NCI-H1436 (cell line): ENCODE measurements around the gene TEX19.
A peak's percentile ranks its signal among the peaks of the same experiment; 100 is the strongest.
"Not testable (repeated sequence)": the region's sequence is repeated elsewhere in the genome, so short reads cannot be mapped to it uniquely, and the experiment has no call there.

Experiments used
- DNase-seq: peaks from one replicate; lab custom pipeline; 2025; lab: John Stamatoyannopoulos, UW

Gene TEX19

DNA sequence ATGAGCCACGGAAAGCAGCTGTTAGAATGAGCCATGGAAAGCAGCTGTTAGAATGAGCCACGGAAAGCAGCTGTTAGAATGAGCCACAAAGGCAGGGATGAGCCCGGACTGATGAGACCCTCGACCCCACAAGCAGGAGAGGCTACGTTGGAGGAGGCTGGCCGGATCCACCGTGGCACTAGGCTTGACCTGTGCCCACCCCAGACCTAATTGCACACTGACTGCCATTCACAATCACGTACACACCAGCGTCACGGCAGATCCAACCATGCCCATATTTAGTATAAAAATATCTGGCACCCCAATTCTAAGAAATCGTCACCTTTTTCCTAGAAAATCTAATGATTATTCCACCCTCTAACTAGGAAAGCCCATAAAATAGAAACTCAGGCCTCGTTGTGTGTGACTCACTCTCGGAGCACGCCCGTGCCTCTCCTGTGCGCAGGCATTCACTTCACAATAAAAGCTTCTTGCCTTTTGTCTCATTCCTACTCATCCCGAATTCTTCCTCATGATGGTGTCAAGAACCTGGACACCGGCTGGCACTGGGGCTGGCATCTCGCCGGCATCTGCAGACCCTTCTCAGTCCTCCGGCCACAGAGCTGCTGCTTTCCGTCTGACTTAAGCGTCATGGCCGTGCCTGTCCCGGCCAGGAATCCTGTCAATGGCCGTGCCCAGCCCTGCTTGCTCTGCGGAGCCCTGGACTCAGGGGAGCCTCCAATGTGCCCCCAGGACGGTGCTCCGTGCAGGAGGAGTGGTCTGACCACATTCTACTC, 20.0 kb upstream of the TEX19 start:
- DNase-seq, result no peak

GRCh38 chr17:82339634-82340580, 19.1 kb upstream of the TEX19 start:
- no peak for DNase-seq

DNA sequence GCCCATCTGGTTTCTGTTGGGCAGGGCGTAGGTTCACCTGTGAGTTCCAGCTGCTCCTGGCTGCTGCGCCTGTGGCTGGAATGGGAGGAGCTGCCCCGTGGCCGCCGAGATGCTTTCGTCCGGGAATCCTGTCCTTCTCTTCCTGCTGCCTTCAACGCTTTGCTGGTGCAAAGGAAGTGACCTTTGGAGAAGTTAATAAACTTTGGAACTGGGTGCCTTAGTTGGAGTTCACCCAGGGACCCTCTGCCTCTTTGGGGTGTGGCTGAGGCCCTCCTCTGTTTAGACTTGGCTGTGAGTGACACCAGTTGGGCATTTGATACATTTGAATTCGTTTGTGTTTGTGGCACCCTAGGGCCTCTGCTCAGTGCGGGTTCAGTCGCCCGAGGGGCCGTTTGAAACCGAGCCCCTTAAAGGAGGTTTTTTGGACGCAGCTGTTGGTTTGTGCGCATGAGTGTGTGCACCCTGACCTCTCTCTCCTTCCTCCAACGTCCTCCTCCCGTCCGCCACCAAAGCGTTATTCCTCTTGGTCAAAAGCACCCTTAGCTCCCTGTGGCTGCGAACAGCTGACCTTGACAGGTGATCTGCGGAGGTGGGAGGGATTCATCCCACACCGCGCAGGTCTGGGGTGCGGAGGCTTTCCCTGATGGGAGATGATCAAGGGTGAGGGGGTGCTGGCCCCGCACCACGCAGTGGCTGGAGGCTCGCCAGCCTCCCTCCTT, 16.5 kb upstream of the TEX19 start:
- DNase-seq, result no peak

DNA sequence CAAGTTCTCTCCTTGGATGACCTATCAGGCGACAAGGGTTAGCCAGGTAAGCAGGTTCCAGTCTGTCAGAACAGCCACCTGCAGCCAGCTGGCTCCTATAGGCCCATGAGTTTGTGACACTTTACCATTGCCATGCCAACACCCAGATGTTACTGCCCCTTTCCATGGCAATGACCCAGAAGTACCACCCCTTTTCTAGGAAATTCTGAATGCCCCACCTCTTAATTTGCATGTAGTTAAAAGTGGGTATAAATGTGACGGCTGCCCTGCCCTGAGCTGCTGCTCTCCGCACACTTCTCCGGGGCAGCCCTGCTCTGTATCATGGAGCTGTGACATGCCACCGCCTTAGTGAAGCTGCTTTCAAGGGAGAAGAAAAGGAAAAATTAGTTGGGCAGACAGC, 15.5 kb upstream of the TEX19 start:
- DNase-seq, result no peak

DNA sequence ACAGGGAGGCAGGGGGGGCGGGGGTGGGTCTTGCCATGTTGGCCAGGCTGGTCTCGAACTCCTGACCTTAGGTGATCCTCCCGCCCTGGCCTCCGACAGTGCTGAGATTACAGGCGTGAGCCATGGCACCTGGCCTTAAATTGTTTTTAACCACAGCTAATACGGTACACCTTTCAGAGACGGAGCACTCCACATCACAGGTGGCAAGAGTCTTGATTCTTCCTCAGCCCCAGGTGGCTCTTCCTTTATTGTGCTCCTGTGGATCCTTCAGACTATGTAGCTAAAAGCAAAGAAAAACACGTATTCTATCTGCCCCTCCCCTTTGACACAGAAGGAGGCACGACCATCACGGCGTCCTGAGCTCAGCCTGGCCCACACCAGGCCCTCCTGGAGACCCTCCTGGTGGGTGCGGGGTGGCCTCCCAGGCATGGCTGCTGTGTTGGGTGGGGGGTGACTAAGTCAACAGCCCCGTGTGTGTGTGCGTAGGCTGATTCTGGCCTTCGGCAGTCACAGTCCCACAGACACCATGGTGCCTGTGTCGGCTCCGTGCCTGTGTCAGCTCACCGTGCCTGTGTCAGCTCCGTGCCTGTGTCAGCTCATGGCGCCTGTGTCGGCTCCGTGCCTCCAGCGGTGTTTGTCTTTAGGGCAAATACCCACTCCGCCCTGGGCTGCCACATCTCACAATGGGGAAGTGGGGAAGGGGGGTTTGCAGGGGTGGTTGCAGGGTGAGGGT, 14.7 kb upstream of the TEX19 start:
- DNase-seq, result no peak

- DNase-seq, result no peak
These were observed 13.7 kb upstream of the TEX19 start for GRCh38 chr17:82345151-82345976.

DNA sequence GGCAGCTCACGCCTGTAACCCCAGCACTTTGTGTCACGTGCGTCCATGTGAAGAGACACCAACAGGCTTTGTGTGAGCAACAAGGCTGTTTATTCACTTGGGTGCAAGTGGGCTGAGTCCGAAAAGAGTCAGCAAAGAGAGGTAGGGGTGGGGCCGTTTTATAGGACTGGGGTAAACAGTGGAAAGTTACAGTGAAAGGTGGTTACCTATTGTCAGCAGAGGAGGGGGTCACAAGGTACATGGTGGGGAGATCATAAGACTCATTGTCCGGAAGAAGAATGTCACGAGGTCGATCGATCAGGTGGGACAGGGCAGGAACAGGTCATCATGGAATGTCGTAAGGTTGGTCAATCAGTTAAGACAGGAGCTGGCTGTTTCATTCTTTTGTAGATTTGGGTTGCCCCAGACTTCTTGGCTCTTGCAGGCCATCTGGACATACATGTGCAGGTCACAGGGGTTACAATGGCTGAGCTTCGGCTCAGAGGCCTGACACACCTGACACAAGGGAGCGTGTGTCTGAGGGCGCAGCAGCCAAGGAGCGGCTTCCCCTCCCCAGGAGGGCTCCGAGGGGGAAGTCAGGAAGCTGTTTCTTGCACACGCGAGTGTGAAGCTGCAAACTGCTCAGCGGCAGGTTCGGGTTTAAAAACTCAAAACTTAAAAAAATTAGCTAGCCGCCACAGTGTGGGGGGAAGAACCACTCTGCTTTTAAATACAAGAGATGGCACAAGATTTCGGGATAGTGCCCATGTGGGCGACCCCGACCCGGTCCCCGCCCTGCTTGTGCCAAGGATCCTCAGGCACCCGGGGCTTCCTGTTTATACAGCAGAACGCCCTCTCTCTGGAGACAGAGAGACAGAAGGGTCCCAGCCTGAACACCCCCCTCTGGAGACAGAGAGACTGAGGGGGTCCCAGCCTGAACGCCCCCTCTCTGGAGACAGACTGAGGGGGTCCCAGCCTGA, 12.4 kb upstream of the TEX19 start:
- no peak for DNase-seq

GRCh38 chr17:82347994-82348393, 11.1 kb upstream of the TEX19 start:
- not testable (repeated sequence) for DNase-seq

- DNase-seq, result no peak
These were observed 10.6 kb upstream of the TEX19 start for GRCh38 chr17:82348434-82348833.

- DNase-seq, result no peak
These were observed 10.2 kb upstream of the TEX19 start for GRCh38 chr17:82348866-82349265.

GRCh38 chr17:82349287-82349701, 9.8 kb upstream of the TEX19 start:
- DNase-seq, result no peak

DNA sequence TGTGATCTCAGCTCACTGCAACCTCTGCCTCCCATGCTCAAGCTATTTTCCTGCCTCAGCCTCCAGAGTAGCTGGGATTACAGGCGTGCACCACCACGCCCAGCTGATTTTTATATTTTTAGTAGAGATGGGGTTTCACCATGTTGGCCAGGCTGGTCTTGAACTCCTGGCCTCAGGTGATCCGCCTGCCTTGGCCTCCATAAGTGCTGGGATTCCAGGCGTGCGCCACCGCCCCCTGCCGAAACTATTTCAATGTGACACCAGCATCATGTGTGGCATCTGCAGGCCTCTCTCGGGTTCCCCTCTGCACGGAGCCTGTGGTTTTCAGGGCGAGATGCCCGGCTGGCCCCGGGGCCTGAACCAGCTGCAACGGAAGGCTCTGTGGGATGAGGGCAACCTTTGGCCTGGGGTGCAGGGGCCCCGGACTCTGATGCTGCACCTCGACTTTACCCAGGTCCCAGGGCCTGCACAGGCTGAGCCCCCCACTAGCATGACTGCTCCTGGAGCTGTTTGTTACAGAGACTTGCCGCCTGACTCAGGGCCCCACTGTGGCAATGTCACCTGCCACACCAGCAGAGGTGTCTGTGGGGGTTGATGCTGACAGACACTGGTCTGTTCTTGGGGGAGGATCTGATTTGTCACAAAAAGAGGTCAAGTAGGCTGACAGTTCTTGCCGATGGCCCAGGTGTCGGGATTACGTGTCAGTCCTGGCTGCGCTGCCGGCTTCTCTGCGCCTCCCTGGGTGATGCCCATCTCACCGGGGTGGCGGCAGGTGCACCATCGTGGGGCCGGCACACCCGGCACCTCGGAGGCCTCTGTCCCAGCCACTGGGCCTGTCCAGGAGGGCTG, 8.6 kb upstream of the TEX19 start:
- no peak for DNase-seq

DNA sequence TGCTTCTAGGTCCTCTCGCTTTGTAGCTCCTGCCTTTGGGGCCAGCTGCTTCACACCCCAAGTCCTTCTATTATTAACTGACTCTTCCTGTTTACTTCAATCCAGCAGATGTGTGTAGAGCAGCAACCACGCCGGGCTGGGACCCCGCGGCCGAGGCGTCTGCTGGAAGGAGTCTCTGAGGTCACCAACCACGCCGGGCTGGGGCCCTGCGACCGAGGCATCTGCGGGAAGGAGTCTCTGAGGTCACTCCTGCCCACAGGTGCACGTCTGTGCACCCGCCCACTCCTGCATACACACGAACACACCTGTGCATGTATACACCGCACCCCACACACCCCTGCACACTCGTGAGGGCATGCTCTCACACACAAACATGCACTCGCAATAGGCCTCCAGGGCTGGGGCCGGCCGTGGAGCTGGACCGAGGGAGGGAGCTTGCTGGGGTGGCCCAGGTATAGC, 7.8 kb upstream of the TEX19 start:
- DNase-seq, result no peak

DNA sequence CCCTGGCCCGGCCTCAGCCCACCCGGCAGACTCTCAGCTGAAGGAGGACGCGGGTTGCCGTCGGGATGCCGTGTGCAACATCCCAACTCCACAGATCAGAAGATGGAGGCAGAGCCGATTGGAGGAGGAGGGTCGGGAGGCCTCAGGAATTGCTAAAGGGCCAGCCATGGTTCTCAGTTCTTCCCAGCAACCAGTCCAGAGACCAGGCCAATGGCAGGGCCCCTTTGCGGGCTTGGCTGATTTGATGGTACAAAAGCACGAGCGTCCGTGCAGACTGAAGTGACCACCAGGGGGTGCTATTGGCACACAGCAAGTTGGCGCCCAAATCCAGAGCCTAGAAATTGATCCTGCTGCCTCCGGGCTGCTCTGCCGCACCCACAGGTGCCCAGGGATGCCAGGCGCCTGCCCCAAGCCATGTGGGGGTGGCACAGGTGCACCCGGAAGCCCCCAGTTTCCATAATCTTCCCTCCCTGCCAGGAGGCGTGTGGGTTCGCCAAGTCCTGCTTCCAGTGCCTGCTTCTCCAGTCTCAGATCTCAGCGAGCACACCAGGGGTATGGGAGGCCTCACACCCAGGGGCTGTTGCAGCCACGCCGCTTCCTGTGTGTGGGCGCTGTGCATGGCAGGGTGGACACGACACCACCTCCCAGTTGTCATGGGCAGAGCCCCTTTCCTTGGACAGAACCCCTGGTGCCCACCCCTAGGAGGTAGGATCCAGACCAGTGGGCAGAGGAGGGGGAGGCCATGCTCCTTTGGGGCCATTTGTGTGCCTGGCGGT, 7.1 kb upstream of the TEX19 start:
- DNase-seq, result peak; percentile 93

DNA sequence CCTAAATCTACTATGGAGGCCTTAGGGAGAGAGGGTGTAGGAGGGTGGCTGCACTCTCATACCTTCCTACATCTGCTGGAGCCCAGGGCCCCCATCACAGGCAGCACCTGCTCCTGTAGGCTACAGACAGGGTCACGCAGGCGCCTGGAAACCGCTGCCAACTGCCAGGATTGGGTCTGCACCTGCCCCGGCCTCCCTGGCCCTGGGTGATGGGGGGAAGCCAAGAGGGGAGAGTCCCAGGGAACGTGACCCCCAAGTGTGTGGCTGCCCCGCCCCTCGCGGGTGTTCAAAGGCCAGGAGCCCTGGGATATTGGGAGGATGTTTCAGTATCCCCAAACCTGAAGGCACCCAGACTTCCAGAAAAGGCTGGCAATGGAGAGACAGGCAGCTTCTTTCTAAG, 5.6 kb upstream of the TEX19 start:
- DNase-seq, result no peak

DNA sequence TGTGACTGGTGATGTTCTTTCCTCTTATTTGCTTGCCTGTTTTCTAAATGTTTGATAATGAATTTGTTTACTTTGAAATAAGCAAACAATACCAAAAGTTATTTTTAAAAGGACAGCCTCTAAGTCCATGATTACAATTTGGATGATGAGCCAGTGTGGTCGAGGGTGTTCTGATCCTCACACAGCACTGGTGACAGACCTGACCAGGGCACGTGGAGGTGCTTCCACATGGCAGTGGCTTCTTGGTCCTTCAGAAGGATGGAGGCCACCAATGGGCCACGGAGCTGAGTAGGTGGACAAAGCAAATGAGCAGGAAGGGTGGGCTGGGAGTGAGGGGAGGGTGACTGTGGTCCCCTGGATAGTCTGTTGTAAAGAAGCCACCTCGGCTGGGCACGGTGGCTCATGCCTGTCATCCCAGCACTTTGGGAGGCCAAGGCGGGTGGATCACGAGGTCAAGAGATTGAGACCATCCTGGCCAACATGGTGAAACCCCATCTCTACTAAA, 4.2 kb upstream of the TEX19 start:
- DNase-seq, result no peak

DNA sequence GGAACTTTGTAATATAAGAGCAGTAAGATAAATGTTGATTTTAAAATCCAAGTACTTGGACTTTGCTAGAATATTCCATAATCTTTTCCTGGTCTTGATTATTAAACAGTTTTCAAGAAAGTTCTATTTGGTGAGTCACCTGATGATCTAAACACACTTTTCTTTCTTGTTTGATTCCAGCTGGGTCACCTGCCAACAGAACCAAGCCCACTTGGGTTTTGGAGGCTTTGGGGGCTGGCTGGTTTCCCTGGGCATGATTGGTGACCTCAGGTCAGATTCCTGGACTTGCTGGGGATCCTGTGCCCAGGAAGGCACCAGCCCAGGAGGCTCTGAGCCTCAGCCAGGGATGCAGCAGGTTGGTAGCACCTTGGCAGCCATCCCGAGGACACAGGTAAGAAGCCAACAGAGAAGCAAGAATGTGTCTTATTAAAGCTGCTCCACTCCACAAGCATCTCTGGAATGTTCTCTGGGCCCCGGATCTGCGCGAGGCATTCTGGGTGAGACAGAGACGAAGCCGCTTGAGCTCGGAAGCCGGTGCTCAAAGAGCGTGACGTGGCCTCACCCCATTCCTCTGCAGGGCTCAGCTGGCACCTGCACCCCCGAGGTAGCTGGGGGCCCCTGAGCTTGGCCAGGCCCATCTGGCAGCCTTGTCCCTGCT, 3.1 kb upstream of the TEX19 start:
- no peak for DNase-seq
